HCT116 (cell line): ENCODE data around the gene LRCH3. TPM values are rescaled to one million over a fixed set of nuclear protein-coding genes. Genes with fewer than 3 reads are reported as not detected.

Experiments
- ATAC-seq: fragments of 200-7000 bp; cut with Tn5 transposase; 2 replicates; pipeline ENCODE4 v1.9.1; 2020; ENCODE audit warnings: mild to moderate bottlenecking, moderate library complexity
- BruUV-seq: library from RNA; stranded (reverse); fragments of 400-500 nt; replicated peaks from 2 replicates; lab custom pipeline; 2021; lab: Mats Ljungman, UMichigan
- CTCF ChIA-PET: fragments of 300-600 bp; sonication (Branson Sonifier 250); formaldehyde crosslinking; loops from one replicate; lab custom pipeline; 2021; ENCODE audit warnings: antibody characterized with exemption; lab: Charles Lee
- POLR2A ChIA-PET: fragments of 300-600, 350-600 bp; sonication (Branson Sonifier 250); formaldehyde crosslinking; loops from one replicate; lab custom pipeline; 2021; ENCODE audit warnings: antibody characterized with exemption; lab: Charles Lee
- RAD21 ChIA-PET, 2 experiments: fragments of 300-600 bp; sonication (Branson Sonifier 250); formaldehyde crosslinking; loops; one replicate each; lab custom pipeline; 2023; ENCODE audit warnings: low total read pairs in 2 of 2; ENCODE audit not compliant: uncharacterized antibody in 2 of 2, unreplicated experiment in 2 of 2, low non-redundant PET in 1 of 2; lab: Charles Lee
- DNase-seq: peaks from one replicate; pipeline ENCODE4 v3.0.0-alpha.2; 2010; ENCODE audit warnings: low read depth, low spot score
- H2AFZ ChIP-seq: fragments of 200-600 bp; shearing (Covaris generic), sonication (generic); 2 replicates; pipeline ENCODE4 v1.6.1; 2017; ENCODE audit warnings: low read depth, mixed run types, mixed read lengths, antibody characterized with exemption, low read length; ENCODE audit not compliant: poor library complexity, severe bottlenecking
- H3K27ac ChIP-seq: 2 replicates; pipeline ENCODE4 v1.5.1; 2012; ENCODE audit warnings: low read depth, low read length
- H3K27me3 ChIP-seq: fragments of 200-600 bp; sonication (generic); 2 replicates; pipeline ENCODE4 v1.6.1; 2016; ENCODE audit warnings: mixed run types, low read length, mixed read lengths; ENCODE audit not compliant: insufficient read depth
- H3K36me3 ChIP-seq, 2 experiments: fragments of 200-500 bp in 1 of 2; fragments of 200-600 bp in 1 of 2; sonication (Bioruptor generic) in 1 of 2; sonication (generic) in 1 of 2; 2 replicates each; pipeline versions ENCODE4 v1.5.1 to v1.6.1; 2014 to 2016; ENCODE audit warnings: low read length in 2 of 2, inconsistent platforms in 1 of 2, mixed read lengths in 1 of 2, mixed run types in 1 of 2; ENCODE audit not compliant: insufficient read depth in 2 of 2, control insufficient read depth in 1 of 2
- H3K4me1 ChIP-seq, 2 experiments: fragments of 200-600 bp in 1 of 2; sonication (generic) in 1 of 2; 2 replicates each; pipeline versions ENCODE4 v1.5.1 to v1.6.1; 2012 to 2017; ENCODE audit warnings: low read length in 2 of 2, inconsistent platforms in 1 of 2, mild to moderate bottlenecking in 1 of 2, mixed read lengths in 1 of 2, mixed run types in 1 of 2, moderate library complexity in 1 of 2; ENCODE audit not compliant: insufficient read depth in 2 of 2, control insufficient read depth in 1 of 2
- H3K4me2 ChIP-seq: fragments of 200-600 bp; sonication (generic); 2 replicates; pipeline ENCODE4 v1.6.1; 2017; ENCODE audit warnings: mixed run types, low read length, mixed read lengths
- H3K4me3 ChIP-seq, 2 experiments: fragments of 200-600 bp in 1 of 2; sonication (generic) in 1 of 2; replicated peaks in 1 of 2; 2 replicates each; pipeline ENCODE4 v1.5.1; 2011 to 2016; ENCODE audit warnings: low read length in 2 of 2, control low read depth in 1 of 2, low read depth in 1 of 2, mild to moderate bottlenecking in 1 of 2, mixed read lengths in 1 of 2, mixed run types in 1 of 2
- H3K79me2 ChIP-seq: fragments of 200-600 bp; sonication (generic); 2 replicates; pipeline ENCODE4 v1.6.1; 2017; ENCODE audit warnings: mild to moderate bottlenecking, mixed run types, low read length, moderate library complexity, mixed read lengths; ENCODE audit not compliant: insufficient read depth
- H3K9ac ChIP-seq: fragments of 200-600 bp; sonication (generic); 2 replicates; pipeline ENCODE4 v1.6.1; 2016; ENCODE audit warnings: low read length, mixed read lengths
- H3K9me2 ChIP-seq: fragments of 200-600 bp; sonication (generic), shearing (Covaris generic); 2 replicates; pipeline ENCODE4 v1.6.1; 2017; ENCODE audit warnings: mixed run types, mild to moderate bottlenecking, moderate library complexity; ENCODE audit not compliant: insufficient read depth
- H3K9me3 ChIP-seq, 2 experiments: fragments of 200-500 bp in 1 of 2; fragments of 200-600 bp in 1 of 2; sonication (Bioruptor generic) in 1 of 2; sonication (generic) in 1 of 2; 2 replicates each; pipeline ENCODE4 v1.6.1; 2014 to 2017; ENCODE audit warnings: low read length in 2 of 2, mixed read lengths in 2 of 2, inconsistent platforms in 1 of 2, low read depth in 1 of 2, mild to moderate bottlenecking in 1 of 2, mixed run types in 1 of 2, moderate library complexity in 1 of 2; ENCODE audit not compliant: control insufficient read depth in 1 of 2, insufficient read depth in 1 of 2
- H4K20me1 ChIP-seq: fragments of 200-600 bp; sonication (generic), shearing (Covaris generic); 2 replicates; pipeline ENCODE4 v1.6.1; 2017; ENCODE audit warnings: mixed run types, mild to moderate bottlenecking, moderate library complexity; ENCODE audit not compliant: insufficient read depth
- ATF3 ChIP-seq: IDR thresholded peaks from 2 replicates; pipeline ENCODE4 v1.6.1; 2012
- CBX3 ChIP-seq: IDR thresholded peaks from 2 replicates; pipeline ENCODE4 v1.6.1; 2012; ENCODE audit warnings: low read depth
- CTCF ChIP-seq, 3 experiments: fragments of 200-600 bp in 1 of 3; sonication (generic) in 1 of 3; IDR thresholded peaks in 2 of 3; conservative IDR thresholded peaks in 1 of 3; 2 replicates each; pipeline ENCODE4 v1.5.1; 2012 to 2017; ENCODE audit warnings: low read depth in 2 of 3, low read length in 2 of 3, antibody characterized with exemption in 1 of 3, borderline replicate concordance in 1 of 3, control low read depth in 1 of 3, mild to moderate bottlenecking in 1 of 3, mixed read lengths in 1 of 3, mixed run types in 1 of 3, moderate library complexity in 1 of 3; ENCODE audit not compliant: insufficient read depth in 1 of 3
- EGR1 ChIP-seq: IDR thresholded peaks from 2 replicates; pipeline ENCODE4 v1.6.1; 2012; ENCODE audit warnings: low read depth
- ELF1 ChIP-seq: IDR thresholded peaks from 2 replicates; pipeline ENCODE4 v1.6.1; 2012; ENCODE audit warnings: low read depth, borderline replicate concordance
- EZH2phosphoT487 ChIP-seq: fragments of 200-600 bp; IDR thresholded peaks from 2 replicates; pipeline ENCODE4 v1.6.1; 2018; ENCODE audit warnings: antibody characterized with exemption, borderline replicate concordance
- FOSL1 ChIP-seq: IDR thresholded peaks from 2 replicates; pipeline ENCODE4 v1.6.1; 2012; ENCODE audit warnings: low read depth
- JUND ChIP-seq: IDR thresholded peaks from 2 replicates; pipeline ENCODE4 v1.6.1; 2012
- SIN3A ChIP-seq: IDR thresholded peaks from 2 replicates; pipeline ENCODE4 v1.6.1; 2012; ENCODE audit warnings: low read depth
- SP1 ChIP-seq: IDR thresholded peaks from 2 replicates; pipeline ENCODE4 v1.6.1; 2012; ENCODE audit warnings: low read depth
- SRF ChIP-seq: IDR thresholded peaks from 2 replicates; pipeline ENCODE4 v1.6.1; 2012; ENCODE audit warnings: low read depth
- TCF7L2 ChIP-seq: IDR thresholded peaks from 2 replicates; pipeline ENCODE4 v1.7.0; 2011; ENCODE audit warnings: borderline replicate concordance, inconsistent platforms; ENCODE audit not compliant: insufficient read depth, insufficient read length; ENCODE audit errors: extremely low read depth
- YY1 ChIP-seq: IDR thresholded peaks from 2 replicates; pipeline ENCODE4 v1.6.1; 2011; ENCODE audit warnings: low read length, low read depth, moderate library complexity, mild to moderate bottlenecking; ENCODE audit not compliant: insufficient replicate concordance; ENCODE audit errors: extremely low read depth
- ZBTB33 ChIP-seq: IDR thresholded peaks from 2 replicates; pipeline ENCODE4 v1.6.1; 2011; ENCODE audit warnings: mild to moderate bottlenecking, low read length, moderate library complexity; ENCODE audit not compliant: insufficient replicate concordance; ENCODE audit errors: extremely low read depth
- ZFX ChIP-seq: fragments of 450-650 bp; IDR thresholded peaks from 2 replicates; pipeline ENCODE4 v1.6.1; 2017
- ZNF274 ChIP-seq: fragments of 200-500 bp; sonication (Bioruptor generic); IDR thresholded peaks from 2 replicates; pipeline ENCODE4 v1.6.1; 2014; ENCODE audit warnings: mild to moderate bottlenecking, low read depth, low read length, inconsistent platforms
- intact Hi-C: fragments of 100-400 bp; cut with micrococcal nuclease; formaldehyde crosslinking; loops from 2 replicates; pipeline ENCODE4 v1.10.0; 2022
- total RNA-seq: library from RNA; stranded (reverse); gene quantifications from one replicate; pipeline ENCODE4 v1.2.1, GENCODE V29; 2021; ENCODE audit not compliant: unreplicated experiment

The LRCH3 gene
- total RNA-seq, 1 experiment from 2014 or later: 38.1 TPM

- Histone ChIP-seq H3K27ac (no peak overlapping the region), H3K4me1 (peaks cover 2 to 18% of the 10 kb centered on the region in 2 experiments; a peak in 3 of 4 replicates), H3K36me3 (no peaks in the 10 kb centered on the region), H3K9me3 (no peaks in the 10 kb centered on the region), H3K9ac (no peak overlapping the region), H2AFZ (no peak overlapping the region), H3K9me2 (no peaks in the 10 kb centered on the region), H3K27me3 (no peaks in the 10 kb centered on the region), H4K20me1 (peaks cover 6% of the 10 kb centered on the region; the same call in 1 of the 2 replicates), H3K79me2 (peaks cover 11% of the 10 kb centered on the region)
- CTCF ChIA-PET: no interaction called here
- RAD21 ChIA-PET: no interaction called here
- POLR2A ChIA-PET: no interaction called here
- DNase-seq: no peak
- BruUV-seq: no TSS peak
- TF ChIP-seq JUND (no peak), ATF3 (no peak), ZNF274 (no peak), YY1 (no peak), ZBTB33 (no peak), EGR1 (no peak), CTCF (IDR thresholded peaks at IDR 0.05 in 2 of 3, conservative IDR thresholded peaks at IDR 0.05 in 1 of 3; ENCODE audit: borderline replicate concordance in 1 of 3, insufficient read depth in 1 of 3, low read depth in 2 of 3, low read length in 2 of 3) (no peak), ZFX (no peak), CBX3 (no peak), SIN3A (no peak), FOSL1 (no peak), TCF7L2 (no peak), ELF1 (no peak), EZH2phosphoT487 (no peak), SRF (no peak), SP1 (no peak)
- TF ChIP-seq, all 23 proteins: peak for 0
- Histone ChIP-seq H3K4me2 (no peak overlapping the region), H3K4me3 (no peak overlapping the region)
- intact Hi-C loops: no loop called here
- ATAC-seq: no peak
These were observed 44.8 kb upstream of the LRCH3 start for GRCh38 chr3:197746209-197746608.
